PFSK-1 (cell line): ENCODE measurements around the gene SLC15A4.

ENCODE experiments used
- FOXP2 ChIP-seq: optimal IDR thresholded peaks from 2 replicates; pipeline ENCODE3; 2011; ENCODE audit warnings: borderline replicate concordance, control low read depth, inconsistent platforms; ENCODE audit not compliant: insufficient read depth; ENCODE audit errors: extremely low read length, extremely low read depth
- POLR2AphosphoS5 ChIP-seq: IDR thresholded peaks from 2 replicates; pipeline ENCODE4 v1.6.1; 2012; ENCODE audit warnings: low read depth, mild to moderate bottlenecking, control low read depth, low read length, moderate library complexity
- SIN3A ChIP-seq: IDR thresholded peaks from 2 replicates; pipeline ENCODE4 v1.6.1; 2012; ENCODE audit warnings: mild to moderate bottlenecking, low read length, moderate library complexity, borderline replicate concordance; ENCODE audit not compliant: insufficient read depth
- TAF1 ChIP-seq: IDR thresholded peaks from 2 replicates; pipeline ENCODE4 v1.6.1; 2012; ENCODE audit warnings: low read length, control low read depth, borderline replicate concordance; ENCODE audit not compliant: insufficient read depth
- TF ChIP-seq, protein P1 (sequence below), 2 experiments: IDR thresholded peaks; 2 replicates each; pipeline versions ENCODE4 v1.6.1 to v1.8.0; 2011 to 2012; ENCODE audit warnings: low read depth in 2 of 2, low read length in 2 of 2, control low read depth in 1 of 2, inconsistent platforms in 1 of 2, mild to moderate bottlenecking in 1 of 2, moderate library complexity in 1 of 2; ENCODE audit not compliant: insufficient read depth in 1 of 2

DNA sequence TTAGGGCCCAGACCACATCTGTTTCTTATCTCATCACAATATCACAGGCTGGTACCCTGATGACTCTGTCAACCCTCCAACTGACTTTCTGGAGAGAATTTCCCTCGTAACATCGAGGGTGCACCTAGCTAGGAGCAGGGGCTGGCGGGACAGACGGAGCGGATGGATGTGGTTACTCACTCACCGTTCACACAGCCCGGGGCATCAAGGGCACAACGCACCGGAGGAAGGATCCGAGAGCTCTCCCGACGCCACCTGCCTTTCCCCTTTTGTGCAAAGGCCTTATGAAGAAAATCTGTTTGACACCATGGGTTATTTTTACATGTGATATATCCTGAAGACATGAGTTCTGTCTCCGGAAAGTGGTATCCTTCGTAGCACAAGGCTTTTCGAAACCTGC lies 31.4 kb downstream of the SLC15A4 start:
- TF ChIP-seq FOXP2 (no peak), TAF1 (no peak), POLR2AphosphoS5 (no peak), SIN3A (no peak)
- TF ChIP-seq, protein P1, sequence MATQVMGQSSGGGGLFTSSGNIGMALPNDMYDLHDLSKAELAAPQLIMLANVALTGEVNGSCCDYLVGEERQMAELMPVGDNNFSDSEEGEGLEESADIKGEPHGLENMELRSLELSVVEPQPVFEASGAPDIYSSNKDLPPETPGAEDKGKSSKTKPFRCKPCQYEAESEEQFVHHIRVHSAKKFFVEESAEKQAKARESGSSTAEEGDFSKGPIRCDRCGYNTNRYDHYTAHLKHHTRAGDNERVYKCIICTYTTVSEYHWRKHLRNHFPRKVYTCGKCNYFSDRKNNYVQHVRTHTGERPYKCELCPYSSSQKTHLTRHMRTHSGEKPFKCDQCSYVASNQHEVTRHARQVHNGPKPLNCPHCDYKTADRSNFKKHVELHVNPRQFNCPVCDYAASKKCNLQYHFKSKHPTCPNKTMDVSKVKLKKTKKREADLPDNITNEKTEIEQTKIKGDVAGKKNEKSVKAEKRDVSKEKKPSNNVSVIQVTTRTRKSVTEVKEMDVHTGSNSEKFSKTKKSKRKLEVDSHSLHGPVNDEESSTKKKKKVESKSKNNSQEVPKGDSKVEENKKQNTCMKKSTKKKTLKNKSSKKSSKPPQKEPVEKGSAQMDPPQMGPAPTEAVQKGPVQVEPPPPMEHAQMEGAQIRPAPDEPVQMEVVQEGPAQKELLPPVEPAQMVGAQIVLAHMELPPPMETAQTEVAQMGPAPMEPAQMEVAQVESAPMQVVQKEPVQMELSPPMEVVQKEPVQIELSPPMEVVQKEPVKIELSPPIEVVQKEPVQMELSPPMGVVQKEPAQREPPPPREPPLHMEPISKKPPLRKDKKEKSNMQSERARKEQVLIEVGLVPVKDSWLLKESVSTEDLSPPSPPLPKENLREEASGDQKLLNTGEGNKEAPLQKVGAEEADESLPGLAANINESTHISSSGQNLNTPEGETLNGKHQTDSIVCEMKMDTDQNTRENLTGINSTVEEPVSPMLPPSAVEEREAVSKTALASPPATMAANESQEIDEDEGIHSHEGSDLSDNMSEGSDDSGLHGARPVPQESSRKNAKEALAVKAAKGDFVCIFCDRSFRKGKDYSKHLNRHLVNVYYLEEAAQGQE (IDR thresholded peaks at IDR 0.05; ENCODE audit: insufficient read depth in 1 of 2, low read depth in 2 of 2, low read length in 2 of 2) = no peak
